Mesendoderm (in vitro differentiated cells): Measurements from ENCODE around the gene TCAF2. TPM values are rescaled to one million over a fixed set of nuclear protein-coding genes. Genes with fewer than 3 reads are reported as not detected.
"Not testable (repeated sequence)": the region's sequence is repeated elsewhere in the genome, so short reads cannot be mapped to it uniquely, and the experiment has no call there.

Experiments used
- DNase-seq: peaks from one replicate; pipeline ENCODE4 v3.0.0; 2013
- H2AK5ac ChIP-seq: 2 replicates; pipeline ENCODE4 v1.6.1; 2013; ENCODE audit warnings: low read length, inconsistent platforms
- H2BK120ac ChIP-seq: 2 replicates; pipeline ENCODE4 v1.6.1; 2013; ENCODE audit warnings: low read depth, mild to moderate bottlenecking, low read length, moderate library complexity, mixed read lengths
- H2BK15ac ChIP-seq: replicated peaks from 2 replicates; pipeline ENCODE4 v1.6.1; 2013; ENCODE audit warnings: low read depth, mild to moderate bottlenecking, moderate library complexity
- H2BK5ac ChIP-seq: 2 replicates; pipeline ENCODE4 v1.6.1; 2013; ENCODE audit warnings: low read length, inconsistent platforms
- H3K18ac ChIP-seq: 2 replicates; pipeline ENCODE4 v1.6.1; 2013; ENCODE audit warnings: mild to moderate bottlenecking, low read length, mixed read lengths
- H3K23ac ChIP-seq: one replicate; pipeline ENCODE4 v1.6.1; 2013; ENCODE audit warnings: low read length
- H3K27ac ChIP-seq: 2 replicates; pipeline ENCODE4 v1.5.1; 2013; ENCODE audit warnings: low read depth, mild to moderate bottlenecking, inconsistent platforms, low read length, moderate library complexity
- H3K27me3 ChIP-seq: 2 replicates; pipeline ENCODE4 v1.6.1; 2013; ENCODE audit warnings: low read length, control low read depth, mild to moderate bottlenecking, inconsistent platforms; ENCODE audit not compliant: insufficient read depth, poor library complexity
- H3K36me3 ChIP-seq: 2 replicates; pipeline ENCODE4 v1.6.1; 2013; ENCODE audit warnings: low read length, inconsistent platforms; ENCODE audit not compliant: control insufficient read depth, insufficient read depth
- H3K4ac ChIP-seq: one replicate; pipeline ENCODE4 v1.6.1; 2013; ENCODE audit warnings: low read depth, mild to moderate bottlenecking, low read length, moderate library complexity
- H3K4me1 ChIP-seq: 2 replicates; pipeline ENCODE4 v1.6.1; 2013; ENCODE audit warnings: low read depth, low read length, inconsistent platforms; ENCODE audit not compliant: control insufficient read depth
- H3K4me2 ChIP-seq: 2 replicates; pipeline ENCODE4 v1.6.1; 2013; ENCODE audit warnings: low read length
- H3K4me3 ChIP-seq: 2 replicates; pipeline ENCODE4 v1.5.1; 2013; ENCODE audit warnings: mild to moderate bottlenecking, low read length
- H3K56ac ChIP-seq: one replicate; pipeline ENCODE4 v1.6.1; 2013; ENCODE audit warnings: low read length
- H3K79me1 ChIP-seq: 2 replicates; pipeline ENCODE4 v1.6.1; 2013; ENCODE audit warnings: low read length, inconsistent platforms
- H3K79me2 ChIP-seq: 2 replicates; pipeline ENCODE4 v1.6.1; 2013; ENCODE audit warnings: mild to moderate bottlenecking, low read length; ENCODE audit not compliant: control insufficient read depth, insufficient read depth
- H3K9ac ChIP-seq: 2 replicates; pipeline ENCODE4 v1.6.1; 2013; ENCODE audit warnings: low read length, inconsistent platforms
- H4K5ac ChIP-seq: one replicate; pipeline ENCODE4 v1.6.1; 2013; ENCODE audit warnings: low read length
- H4K8ac ChIP-seq: one replicate; pipeline ENCODE4 v1.6.1; 2013; ENCODE audit warnings: low read depth, mild to moderate bottlenecking, control low read depth, low read length, moderate library complexity
- WGBS: extraction: QIAGEN DNeasy Blood & Tissue Kit; methylation state at CpG from one replicate; pipeline ENCODE4 v1.1.7; 2013; ENCODE audit warnings: low lambda C conversion rate, missing lambda C conversion rate; ENCODE audit not compliant: insufficient coverage; ENCODE audit errors: extremely low coverage; 5-methylcytosine and 5-hydroxymethylcytosine counted together
- small RNA-seq: library from polyadenylated mRNA; stranded (forward); fragments of <200 nt; extraction: miRNeasy Mini kit (QIAGEN cat#:217004); gene quantifications from one replicate; pipeline ENCODE3, GENCODE V24; 2013; ENCODE audit not compliant: insufficient read depth

Gene TCAF2

DNA sequence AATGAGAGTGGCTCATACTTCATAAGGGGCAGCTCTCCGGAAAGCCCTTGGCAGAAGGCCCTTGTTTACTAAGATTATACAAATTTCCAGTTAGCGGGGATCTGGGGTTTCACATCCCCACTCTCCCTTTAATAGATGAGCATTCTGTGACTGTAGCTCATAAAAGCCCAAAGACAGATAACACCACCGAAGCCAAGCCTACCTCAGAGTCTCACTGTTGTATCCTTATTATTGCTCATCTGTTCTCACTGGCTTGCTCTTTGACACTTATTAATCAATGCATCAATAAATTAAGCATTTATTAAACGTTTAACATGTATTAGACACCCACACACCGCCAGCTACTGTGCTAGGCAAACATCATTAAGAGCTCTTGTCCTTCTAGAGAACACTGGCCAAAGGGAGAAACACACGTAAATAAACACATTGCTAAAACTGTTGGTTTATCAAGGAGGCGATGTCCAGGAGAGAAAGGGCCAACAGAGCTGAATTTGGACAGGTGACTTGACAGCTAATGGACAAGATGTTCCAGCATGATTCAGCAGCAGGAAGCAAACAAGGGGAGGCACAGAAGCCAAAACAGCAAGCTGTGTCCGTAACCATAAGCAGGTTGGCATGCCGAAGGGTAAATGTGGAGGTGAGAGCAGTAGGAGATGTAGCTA, 19.9 kb downstream of the TCAF2 start:
- not testable (repeated sequence) for H3K18ac ChIP-seq, H4K8ac ChIP-seq, H3K4ac ChIP-seq, H2BK5ac ChIP-seq, H3K27me3 ChIP-seq, H3K36me3 ChIP-seq, H3K4me1 ChIP-seq, H3K56ac ChIP-seq, DNase-seq, H3K23ac ChIP-seq, H4K5ac ChIP-seq, H3K79me2 ChIP-seq, H3K27ac ChIP-seq, H3K79me1 ChIP-seq, H3K9ac ChIP-seq, H3K4me3 ChIP-seq, H2BK15ac ChIP-seq, H2AK5ac ChIP-seq, H2BK120ac ChIP-seq, H3K4me2 ChIP-seq
- no CpG with 5 or more reads among the region's 9 CpGs for WGBS

GRCh38 chr7:143646598-143646997, 25.8 kb downstream of the TCAF2 start:
- not testable (repeated sequence) for H4K5ac ChIP-seq, H3K36me3 ChIP-seq, H3K18ac ChIP-seq, H3K4me3 ChIP-seq, H3K23ac ChIP-seq, H3K9ac ChIP-seq, H3K56ac ChIP-seq, H2BK120ac ChIP-seq, DNase-seq, H3K4me1 ChIP-seq, H3K4ac ChIP-seq, H3K79me1 ChIP-seq, H3K27me3 ChIP-seq, H2BK15ac ChIP-seq, H3K79me2 ChIP-seq, H2AK5ac ChIP-seq, H3K4me2 ChIP-seq, H4K8ac ChIP-seq, H3K27ac ChIP-seq, H2BK5ac ChIP-seq
- no CpG with 5 or more reads among the region's 6 CpGs for WGBS

DNA sequence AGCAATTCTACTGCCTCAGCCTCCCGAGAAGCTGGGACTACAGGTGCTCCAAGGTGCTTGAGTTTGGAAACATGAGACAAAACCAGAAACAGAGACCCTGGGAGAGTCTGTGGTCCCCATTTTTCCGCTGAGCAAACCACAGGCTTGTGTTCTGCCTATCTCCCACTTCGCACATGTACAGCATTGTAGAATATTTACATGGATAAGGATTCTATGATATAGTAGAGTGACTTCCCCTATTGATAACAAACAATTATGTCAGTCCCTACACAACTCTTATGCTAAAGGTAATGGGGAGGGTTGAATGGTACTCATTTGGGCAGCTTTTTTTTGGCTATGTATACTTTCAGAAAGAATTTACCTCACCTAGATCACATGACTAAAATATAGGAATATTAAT, 29.1 kb downstream of the TCAF2 start:
- not testable (repeated sequence) for H2BK120ac ChIP-seq, H3K4me2 ChIP-seq, H3K4me1 ChIP-seq, H3K18ac ChIP-seq, H3K27ac ChIP-seq, H3K4me3 ChIP-seq, H3K23ac ChIP-seq, H3K4ac ChIP-seq, H3K27me3 ChIP-seq, H3K56ac ChIP-seq, H4K8ac ChIP-seq, DNase-seq, H3K36me3 ChIP-seq, H4K5ac ChIP-seq, H2BK15ac ChIP-seq, H3K9ac ChIP-seq, H2AK5ac ChIP-seq, H2BK5ac ChIP-seq, H3K79me1 ChIP-seq, H3K79me2 ChIP-seq
- WGBS = no CpG with 5 or more reads among the region's 3 CpGs

DNA sequence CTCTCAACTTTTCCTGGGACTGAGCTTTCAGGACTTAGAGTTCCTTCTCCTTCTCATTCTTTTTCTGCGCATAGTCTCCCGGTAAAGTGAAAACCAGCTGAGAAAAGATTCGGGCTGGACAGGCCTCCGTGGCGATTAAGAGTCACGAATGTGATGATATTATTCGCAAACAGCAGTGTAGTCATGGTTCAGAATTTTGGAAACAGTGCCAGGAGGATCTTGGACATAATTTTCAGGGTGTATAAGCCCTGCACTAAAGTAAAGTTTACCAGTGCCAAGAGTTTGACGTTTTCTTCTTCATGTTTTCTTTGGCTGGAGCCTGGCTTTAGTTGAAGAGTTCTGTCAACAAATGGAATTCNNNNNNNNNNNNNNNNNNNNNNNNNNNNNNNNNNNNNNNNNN, 29.7 kb downstream of the TCAF2 start:
- H4K8ac ChIP-seq, H3K4me1 ChIP-seq, H3K4ac ChIP-seq, H3K27me3 ChIP-seq, H3K18ac ChIP-seq, H3K79me1 ChIP-seq, H2BK120ac ChIP-seq, H2BK15ac ChIP-seq, H3K27ac ChIP-seq, H2BK5ac ChIP-seq, H3K36me3 ChIP-seq, H3K4me3 ChIP-seq, H3K9ac ChIP-seq, H3K79me2 ChIP-seq, H3K56ac ChIP-seq, H2AK5ac ChIP-seq, H4K5ac ChIP-seq, DNase-seq, H3K23ac ChIP-seq, H3K4me2 ChIP-seq: not testable (repeated sequence)
- no CpG with 5 or more reads among the region's 8 CpGs for WGBS

Small RNA genes within 50 kb of the gene (small RNA-seq; reads per million reads assigned to genes)
- gene AC073264.2 (not detected), gene RNU6-162P (not detected)
